GM18867 (cell line): Measurements from ENCODE around the gene ISX.

Experiments
- ATAC-seq: cut with Tn5 transposase; IDR thresholded peaks from one replicate; pipeline ENCODE4 v1.9.1; 2021; ENCODE audit warnings: mild to moderate bottlenecking, moderate library complexity; ENCODE audit not compliant: unreplicated experiment

ISX gene

GRCh38 chr22:35109616-35110015 is 43.7 kb downstream of the ISX start:
- ATAC-seq = no peak

DNA sequence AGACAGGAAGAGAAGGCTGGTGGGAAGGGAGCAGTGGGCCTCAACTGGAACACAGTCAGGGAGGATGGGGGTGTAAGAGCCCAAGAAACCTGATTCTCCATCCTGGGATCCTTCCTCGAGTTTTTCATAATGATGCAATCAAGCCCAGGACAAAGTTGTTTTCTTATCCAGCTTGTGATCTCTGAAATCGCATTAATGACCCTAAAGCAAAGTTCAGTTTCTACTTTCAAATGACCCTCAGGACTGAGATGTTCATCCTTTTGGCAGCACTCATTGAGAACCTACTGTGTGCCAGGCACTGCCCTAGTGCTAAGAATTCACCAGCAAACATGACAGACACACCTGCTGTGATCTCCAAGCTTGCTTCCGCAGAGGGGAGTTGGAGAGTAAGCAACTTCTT is 45.3 kb downstream of the ISX start:
- ATAC-seq = no peak

GRCh38 chr22:35113341-35113740 is 47.4 kb downstream of the ISX start:
- ATAC-seq = no peak

GRCh38 chr22:35114131-35114980 is 48.4 kb downstream of the ISX start:
- ATAC-seq = no peak

- no peak for ATAC-seq
Measured at GRCh38 chr22:35115515-35115914, 49.6 kb downstream of the ISX start.

GRCh38 chr22:35116269-35116668 is 50.3 kb downstream of the ISX start:
- no peak for ATAC-seq

DNA sequence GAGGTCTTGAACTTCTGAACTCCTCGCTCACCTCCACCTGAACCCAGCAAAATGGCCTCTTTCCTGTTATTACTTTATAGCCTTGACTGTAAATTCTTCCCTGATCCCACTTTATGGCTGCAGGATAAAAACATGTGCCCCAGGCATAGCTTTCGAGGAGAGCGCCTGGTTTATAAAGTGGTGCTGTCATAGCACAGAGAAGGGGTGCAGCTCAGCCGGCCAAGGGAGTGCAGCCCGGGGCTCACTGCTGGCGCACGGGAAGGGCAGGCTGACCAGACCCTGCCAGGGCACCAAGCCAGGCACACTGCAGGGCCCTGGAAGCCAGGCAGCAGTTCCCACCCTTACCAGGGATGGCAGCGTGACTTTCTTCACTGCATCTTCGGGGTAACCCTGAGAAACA is 50.9 kb downstream of the ISX start:
- ATAC-seq = no peak

DNA sequence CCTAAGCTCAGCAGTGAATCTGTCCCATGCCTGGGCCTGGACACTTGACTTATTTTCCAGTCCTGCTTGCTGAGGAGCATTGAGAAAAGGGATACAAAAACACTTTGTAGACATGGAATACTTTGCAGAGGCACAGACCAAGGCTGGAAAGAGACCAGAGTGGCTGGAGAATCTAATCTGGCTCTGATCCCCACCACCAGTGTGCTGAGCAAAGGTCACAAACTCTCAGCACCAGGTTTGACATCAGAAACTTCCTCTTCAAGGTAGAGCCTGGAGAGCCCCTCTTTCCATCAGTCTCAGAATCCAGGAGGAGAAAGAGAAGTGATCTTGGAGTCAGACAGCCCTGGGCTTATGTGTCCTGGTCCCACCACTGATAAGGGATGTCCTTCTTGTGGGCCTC is 53.5 kb downstream of the ISX start:
- no peak for ATAC-seq

DNA sequence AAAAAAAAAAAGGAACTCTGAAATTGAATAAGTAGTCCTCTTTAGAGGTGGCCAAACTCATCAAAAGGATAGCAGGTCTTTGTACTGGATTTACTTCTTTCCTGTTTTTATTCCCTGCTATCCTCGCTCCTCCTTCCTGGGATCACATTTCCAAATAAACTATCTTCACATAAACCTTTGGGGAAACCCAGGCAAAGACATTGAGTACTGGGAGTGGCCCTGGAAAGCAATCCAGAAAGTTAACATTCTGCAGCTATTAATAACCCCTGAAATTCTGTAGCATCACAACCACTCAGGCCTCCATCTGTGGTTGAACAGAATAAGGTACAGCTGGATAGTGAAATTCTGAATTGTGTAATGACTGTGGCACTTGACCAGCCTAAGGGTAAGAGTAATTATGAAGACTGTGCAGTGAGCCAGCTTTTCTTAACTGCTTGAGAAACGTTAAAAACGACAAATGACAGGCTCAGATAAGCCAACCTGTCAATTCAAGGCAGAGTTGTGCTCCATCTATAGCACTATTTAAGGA is 58.8 kb downstream of the ISX start:
- ATAC-seq = no peak

DNA sequence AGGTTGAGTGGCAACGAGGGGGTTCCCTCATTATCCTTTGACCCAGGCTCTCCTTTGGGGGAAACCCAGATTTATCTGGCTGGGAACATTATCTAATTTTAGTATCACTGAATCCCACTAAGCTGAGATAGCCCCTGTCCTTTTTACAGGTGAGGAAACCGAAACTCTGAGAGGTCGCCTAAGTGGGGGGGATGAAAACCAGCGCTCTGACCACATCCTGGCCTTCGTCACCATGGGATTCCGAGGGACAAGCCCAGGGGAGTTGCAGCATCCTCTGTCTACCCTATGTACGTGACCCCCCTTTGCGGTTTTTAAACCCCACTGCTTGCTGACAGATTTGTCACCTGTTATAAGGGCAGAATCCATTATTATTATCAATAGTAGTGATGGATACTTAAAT is 61.0 kb downstream of the ISX start:
- ATAC-seq = peak; percentile 51

- ATAC-seq = peak; percentile 52
Measured at GRCh38 chr22:35128637-35129036, 62.7 kb downstream of the ISX start.

DNA sequence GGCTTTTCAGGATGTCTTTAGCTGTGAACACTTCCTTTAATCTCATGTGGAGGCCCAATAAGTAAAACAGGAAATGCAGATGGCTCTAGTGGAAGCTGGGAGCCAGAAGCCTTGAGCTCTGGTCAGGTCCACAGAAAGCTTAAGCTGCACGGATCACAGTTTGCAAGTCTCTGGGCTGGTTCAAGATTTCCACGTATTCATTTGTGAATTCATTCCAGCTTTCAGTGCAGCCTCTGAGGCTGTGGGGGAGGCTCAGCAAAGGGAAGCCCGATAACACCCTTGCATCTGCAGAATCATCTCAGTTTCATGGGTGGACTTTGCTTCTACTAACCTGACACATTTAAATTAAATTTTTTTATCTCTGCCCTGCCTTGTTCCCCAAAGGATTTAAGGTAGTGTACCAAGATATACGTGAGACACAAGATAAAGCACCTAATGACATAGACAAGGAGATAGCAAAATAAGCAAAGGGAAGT is 65.6 kb downstream of the ISX start:
- no peak for ATAC-seq

DNA sequence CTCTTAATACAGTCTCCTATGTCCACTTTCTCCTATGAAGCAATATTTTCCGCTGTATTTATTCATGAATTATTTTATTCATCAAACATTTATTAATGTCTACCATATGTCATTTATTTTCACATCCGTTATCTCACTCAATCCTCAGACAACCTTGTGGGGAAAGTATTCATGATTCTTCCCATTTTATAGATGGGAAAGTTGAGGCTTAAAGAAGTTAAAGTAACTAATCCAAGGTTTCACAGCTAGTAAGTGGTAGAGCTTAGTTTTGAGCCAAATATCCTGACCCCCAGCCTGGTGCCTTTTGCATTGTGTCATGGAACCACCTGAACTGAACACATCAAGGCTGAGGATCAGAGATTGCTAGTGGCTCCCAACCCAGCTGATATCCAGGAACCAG is 66.6 kb downstream of the ISX start:
- no peak for ATAC-seq

- no peak for ATAC-seq
Measured at GRCh38 chr22:35133702-35134380, 67.9 kb downstream of the ISX start.

DNA sequence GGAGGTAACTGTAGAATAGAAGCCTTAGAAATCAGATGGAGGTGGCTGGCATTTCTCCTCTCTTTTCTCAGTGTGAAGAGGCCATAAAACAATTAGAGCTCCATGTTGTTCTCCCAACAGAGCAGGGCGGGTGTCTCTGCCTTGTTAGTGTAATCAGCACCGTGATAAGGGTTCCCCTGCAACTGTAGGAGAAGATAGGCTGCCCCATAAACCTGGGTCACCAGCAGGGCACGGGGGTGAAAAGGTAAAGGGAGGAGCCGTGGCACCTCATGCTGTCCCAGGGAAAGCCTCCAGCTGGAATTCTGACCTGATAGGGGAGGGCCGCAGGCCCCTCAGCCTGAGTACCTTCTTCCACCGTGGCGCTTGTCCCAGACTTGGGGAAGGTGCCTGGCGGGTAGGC is 68.7 kb downstream of the ISX start:
- ATAC-seq = no peak

- ATAC-seq = no peak
Measured at GRCh38 chr22:35135165-35135564, 69.2 kb downstream of the ISX start.
